SK-N-SH (cell line): ENCODE measurements around the gene PDE6A. TPM values are rescaled to one million over a fixed set of nuclear protein-coding genes. Genes with fewer than 3 reads are reported as not detected.

Experiments used
- CTCF ChIA-PET: fragments of 300-600, 350-600 bp; formaldehyde crosslinking; extraction: SDS; loops from one replicate; lab custom pipeline; 2021; lab: Yijun Ruan, JAX
- POLR2A ChIA-PET: fragments of 350-600 bp; sonication (Branson Sonifier 250); formaldehyde crosslinking; extraction: SDS; loops from one replicate; lab custom pipeline; 2020; ENCODE audit warnings: antibody characterized with exemption, inconsistent platforms; lab: Yijun Ruan, JAX
- DNase-seq: peaks from one replicate; pipeline ENCODE4 v3.0.0; 2012
- H2AFZ ChIP-seq: fragments of 200-600 bp; sonication (generic); 2 replicates; pipeline ENCODE4 v1.8.1; 2016; ENCODE audit warnings: antibody characterized with exemption, mild to moderate bottlenecking, low read depth
- H3F3A ChIP-seq: fragments of 200-600 bp; sonication (generic); replicated peaks from 2 replicates; pipeline ENCODE3; 2016; ENCODE audit warnings: antibody characterized with exemption, mild to moderate bottlenecking; ENCODE audit not compliant: insufficient read depth
- H3K27ac ChIP-seq, 2 experiments: fragments of 200-500 bp in 1 of 2; fragments of 200-600 bp in 1 of 2; sonication (Bioruptor generic) in 1 of 2; sonication (generic), shearing (Covaris generic) in 1 of 2; 2 replicates each; pipeline versions ENCODE4 v1.5.1 to v1.6.1; 2014 to 2016; ENCODE audit warnings: low read depth in 2 of 2, inconsistent platforms in 1 of 2, low read length in 1 of 2, mild to moderate bottlenecking in 1 of 2, mixed read lengths in 1 of 2
- H3K27me3 ChIP-seq: fragments of 200-600 bp; sonication (generic), shearing (Covaris generic); 2 replicates; pipeline ENCODE4 v1.6.1; 2016; ENCODE audit warnings: mixed run types; ENCODE audit not compliant: insufficient read depth
- H3K36me3 ChIP-seq, 2 experiments: fragments of 200-500 bp in 1 of 2; fragments of 200-600 bp in 1 of 2; sonication (Bioruptor generic) in 1 of 2; sonication (generic) in 1 of 2; replicated peaks in 1 of 2; 2 replicates each; pipeline versions ENCODE3 to v1.5.1; 2014 to 2016; ENCODE audit warnings: low read length in 1 of 2, mild to moderate bottlenecking in 1 of 2; ENCODE audit not compliant: insufficient read depth in 2 of 2, control insufficient read depth in 1 of 2
- H3K4me1 ChIP-seq, 2 experiments: fragments of 200-500 bp in 1 of 2; fragments of 200-600 bp in 1 of 2; sonication (Bioruptor generic) in 1 of 2; sonication (generic), shearing (Covaris generic) in 1 of 2; 2 replicates each; pipeline versions ENCODE4 v1.5.1 to v1.6.1; 2014 to 2016; ENCODE audit warnings: low read depth in 1 of 2, low read length in 1 of 2, mixed run types in 1 of 2; ENCODE audit not compliant: insufficient read depth in 2 of 2, control insufficient read depth in 1 of 2
- H3K4me2 ChIP-seq: fragments of 200-600 bp; sonication (generic), shearing (Covaris generic); 2 replicates; pipeline ENCODE4 v1.6.1; 2017; ENCODE audit warnings: mixed run types
- H3K4me3 ChIP-seq, 2 experiments: fragments of 200-500 bp in 1 of 2; fragments of 200-600 bp in 1 of 2; sonication (Bioruptor generic) in 1 of 2; sonication (generic), shearing (Covaris generic) in 1 of 2; 2 replicates each; pipeline versions ENCODE4 v1.5.1 to v1.8.1; 2014 to 2016; ENCODE audit warnings: low read depth in 2 of 2, inconsistent platforms in 1 of 2, low read length in 1 of 2, mild to moderate bottlenecking in 1 of 2, mixed read lengths in 1 of 2, moderate library complexity in 1 of 2
- H3K79me2 ChIP-seq: fragments of 200-600 bp; sonication (generic); 2 replicates; pipeline ENCODE4 v1.8.1; 2017; ENCODE audit warnings: mild to moderate bottlenecking; ENCODE audit not compliant: insufficient read depth
- H3K9ac ChIP-seq: fragments of 200-600 bp; sonication (generic); 2 replicates; pipeline ENCODE4 v1.6.1; 2017; ENCODE audit warnings: mixed run types
- H3K9me2 ChIP-seq: fragments of 200-600 bp; sonication (generic); 2 replicates; pipeline ENCODE4 v1.6.1; 2017; ENCODE audit warnings: mixed run types
- H3K9me3 ChIP-seq: fragments of 200-600 bp; sonication (generic); 2 replicates; pipeline ENCODE4 v1.6.1; 2017; ENCODE audit warnings: mixed run types, mild to moderate bottlenecking, moderate library complexity
- H4K20me1 ChIP-seq: fragments of 200-600 bp; sonication (generic); 2 replicates; pipeline ENCODE4 v1.6.1; 2017; ENCODE audit warnings: mild to moderate bottlenecking, mixed run types; ENCODE audit not compliant: insufficient read depth
- EP300 ChIP-seq, 2 experiments: IDR thresholded peaks; 2 replicates each; pipeline versions ENCODE4 v1.4.0 to v1.6.1; 2012; ENCODE audit warnings: borderline replicate concordance in 1 of 2, low read depth in 1 of 2, low read length in 1 of 2
- FOXM1 ChIP-seq: IDR thresholded peaks from 2 replicates; pipeline ENCODE4 v1.4.0; 2012; ENCODE audit warnings: low read depth, mild to moderate bottlenecking
- GABPA ChIP-seq: IDR thresholded peaks from 2 replicates; pipeline ENCODE4 v1.4.0; 2012; ENCODE audit warnings: low read depth, mild to moderate bottlenecking
- MAX ChIP-seq: IDR thresholded peaks from 2 replicates; pipeline ENCODE4 v1.4.0; 2012; ENCODE audit warnings: low read depth
- MXI1 ChIP-seq: IDR thresholded peaks from 2 replicates; pipeline ENCODE4 v1.6.1; 2012; ENCODE audit warnings: mild to moderate bottlenecking, low read depth, low read length, improper control_type of control experiment
- NRF1 ChIP-seq: IDR thresholded peaks from 2 replicates; pipeline ENCODE4 v1.6.1; 2012; ENCODE audit warnings: low read depth, mild to moderate bottlenecking, low read length
- POLR2AphosphoS5 ChIP-seq: IDR thresholded peaks from 2 replicates; pipeline ENCODE4 v1.6.1; 2012; ENCODE audit warnings: low read depth, low read length
- RAD21 ChIP-seq: IDR thresholded peaks from 2 replicates; pipeline ENCODE4 v1.6.1; 2012; ENCODE audit warnings: mild to moderate bottlenecking, low read length
- RXRA ChIP-seq: IDR thresholded peaks from 2 replicates; pipeline ENCODE4 v1.4.0; 2012; ENCODE audit warnings: low read depth, mild to moderate bottlenecking, borderline replicate concordance
- SMC3 ChIP-seq: IDR thresholded peaks from 2 replicates; pipeline ENCODE4 v1.6.1; 2012; ENCODE audit warnings: low read depth, low read length, improper control_type of control experiment
- TAF1 ChIP-seq: IDR thresholded peaks from 2 replicates; pipeline ENCODE4 v1.6.1; 2012; ENCODE audit warnings: low read depth, mild to moderate bottlenecking, low read length, moderate library complexity, borderline replicate concordance
- TEAD4 ChIP-seq: IDR thresholded peaks from 2 replicates; pipeline ENCODE4 v1.4.0; 2012; ENCODE audit warnings: mild to moderate bottlenecking, borderline replicate concordance; ENCODE audit not compliant: insufficient read depth
- USF2 ChIP-seq: fragments of 150-350 bp; IDR thresholded peaks from 2 replicates; pipeline ENCODE4 v1.6.1; 2017; ENCODE audit warnings: antibody characterized with exemption, low read length, low read depth, borderline replicate concordance
- WGBS: methylation state at CpG from one replicate; pipeline ENCODE4 v1.1.6; 2017; ENCODE audit warnings: low lambda C conversion rate; 5-methylcytosine and 5-hydroxymethylcytosine counted together
- polyA plus RNA-seq, 3 experiments: library from polyadenylated mRNA; depleted of rRNA; stranded (reverse); fragments of >200 nt; gene quantifications; 2 replicates each; pipeline ENCODE4 v1.2.3, GENCODE V29; 2012
- TF ChIP-seq, protein P1 (sequence below): fragments of 200-600 bp; sonication (generic); IDR thresholded peaks from 2 replicates; pipeline ENCODE4 v1.6.1; 2017; ENCODE audit warnings: antibody characterized with exemption, mild to moderate bottlenecking, moderate library complexity
- TF ChIP-seq, protein P2 (sequence below): IDR thresholded peaks from 2 replicates; pipeline ENCODE4 v1.4.0; 2012; ENCODE audit warnings: low read depth, borderline replicate concordance

The PDE6A gene
- polyA plus RNA-seq, 1 of the 3 experiments (the other 2 are of a cell fraction) = 0.05 TPM

DNA sequence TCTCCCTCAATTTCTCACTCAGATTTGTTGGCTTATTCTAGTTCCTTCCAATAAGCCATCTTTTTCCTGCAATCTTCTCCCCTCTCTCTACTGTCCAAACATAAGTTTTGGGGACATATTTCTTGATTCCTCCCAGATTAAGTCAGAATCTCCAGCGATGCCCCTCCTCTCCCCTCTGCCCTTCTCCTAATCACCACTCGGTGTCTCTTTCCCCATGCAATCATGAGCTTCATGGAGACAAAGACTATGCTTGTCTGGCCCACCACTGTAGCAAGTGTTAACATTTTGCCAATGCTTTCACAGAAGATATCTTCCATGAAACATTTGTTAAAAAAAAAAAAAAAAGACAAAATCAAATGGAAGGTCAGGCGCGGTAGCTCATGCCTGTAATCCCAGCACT is 42.4 kb downstream of the PDE6A start (continued):
- TF ChIP-seq, protein P1, sequence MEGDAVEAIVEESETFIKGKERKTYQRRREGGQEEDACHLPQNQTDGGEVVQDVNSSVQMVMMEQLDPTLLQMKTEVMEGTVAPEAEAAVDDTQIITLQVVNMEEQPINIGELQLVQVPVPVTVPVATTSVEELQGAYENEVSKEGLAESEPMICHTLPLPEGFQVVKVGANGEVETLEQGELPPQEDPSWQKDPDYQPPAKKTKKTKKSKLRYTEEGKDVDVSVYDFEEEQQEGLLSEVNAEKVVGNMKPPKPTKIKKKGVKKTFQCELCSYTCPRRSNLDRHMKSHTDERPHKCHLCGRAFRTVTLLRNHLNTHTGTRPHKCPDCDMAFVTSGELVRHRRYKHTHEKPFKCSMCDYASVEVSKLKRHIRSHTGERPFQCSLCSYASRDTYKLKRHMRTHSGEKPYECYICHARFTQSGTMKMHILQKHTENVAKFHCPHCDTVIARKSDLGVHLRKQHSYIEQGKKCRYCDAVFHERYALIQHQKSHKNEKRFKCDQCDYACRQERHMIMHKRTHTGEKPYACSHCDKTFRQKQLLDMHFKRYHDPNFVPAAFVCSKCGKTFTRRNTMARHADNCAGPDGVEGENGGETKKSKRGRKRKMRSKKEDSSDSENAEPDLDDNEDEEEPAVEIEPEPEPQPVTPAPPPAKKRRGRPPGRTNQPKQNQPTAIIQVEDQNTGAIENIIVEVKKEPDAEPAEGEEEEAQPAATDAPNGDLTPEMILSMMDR = peak; percentile 26; the same call in 1 of the 2 replicates
- TF ChIP-seq NRF1 = no peak
- TF ChIP-seq RAD21 = peak; percentile 26
- TF ChIP-seq, protein P2, sequence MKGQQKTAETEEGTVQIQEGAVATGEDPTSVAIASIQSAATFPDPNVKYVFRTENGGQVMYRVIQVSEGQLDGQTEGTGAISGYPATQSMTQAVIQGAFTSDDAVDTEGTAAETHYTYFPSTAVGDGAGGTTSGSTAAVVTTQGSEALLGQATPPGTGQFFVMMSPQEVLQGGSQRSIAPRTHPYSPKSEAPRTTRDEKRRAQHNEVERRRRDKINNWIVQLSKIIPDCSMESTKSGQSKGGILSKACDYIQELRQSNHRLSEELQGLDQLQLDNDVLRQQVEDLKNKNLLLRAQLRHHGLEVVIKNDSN = no peak

DNA sequence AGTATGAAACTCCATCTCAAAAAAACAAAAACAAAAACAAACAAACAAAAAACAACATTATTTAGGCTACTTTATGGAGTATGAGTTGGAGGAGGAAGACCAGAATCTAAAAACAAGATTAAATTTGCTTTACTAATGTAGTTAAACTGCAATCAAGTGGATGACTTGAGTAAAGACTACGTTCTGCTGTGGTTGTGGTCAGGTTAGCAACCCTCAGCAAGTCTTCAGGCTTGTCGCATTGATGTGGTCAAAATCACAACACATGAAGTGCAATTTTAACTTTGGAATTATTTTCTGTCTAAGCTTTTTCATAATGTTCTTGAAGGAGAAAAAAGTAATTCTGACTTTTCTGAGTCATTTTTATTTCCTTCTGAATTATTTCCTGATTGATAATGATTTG is 43.1 kb downstream of the PDE6A start:
- Histone ChIP-seq H3K27me3 (no peaks in the 10 kb centered on the region; the same call in 1 of the 2 replicates), H3K27ac (no peak overlapping the region), H4K20me1 (no peaks in the 10 kb centered on the region), H3K9ac (no peak overlapping the region), H2AFZ (no peak overlapping the region), H3F3A (no peaks in the 10 kb centered on the region), H3K4me2 (no peak overlapping the region), H3K9me3 (no peaks in the 10 kb centered on the region)
- CTCF ChIA-PET = interaction anchor here (1.0 to 1.9 kb wide), 3 partner anchors 48 to 90 kb away, joined by 4 to 5 read pairs (median 4); no protein-coding TSS in a partner anchor
- 89% methylated on average over 2 of the region's 2 CpGs for WGBS
- TF ChIP-seq GABPA (no peak), USF2 (no peak), TAF1 (no peak), RXRA (no peak)
- TF ChIP-seq, all 33 proteins: peak for 0
- Histone ChIP-seq H3K79me2 (no peaks in the 10 kb centered on the region), H3K9me2 (no peaks in the 10 kb centered on the region), H3K36me3 (no peaks in the 10 kb centered on the region), H3K4me3 (no peak overlapping the region), H3K4me1 (peaks cover 0 to 4% of the 10 kb centered on the region in 2 experiments; a peak in 1 of 4 replicates)
- no peak for DNase-seq
- POLR2A ChIA-PET = no interaction called here

DNA sequence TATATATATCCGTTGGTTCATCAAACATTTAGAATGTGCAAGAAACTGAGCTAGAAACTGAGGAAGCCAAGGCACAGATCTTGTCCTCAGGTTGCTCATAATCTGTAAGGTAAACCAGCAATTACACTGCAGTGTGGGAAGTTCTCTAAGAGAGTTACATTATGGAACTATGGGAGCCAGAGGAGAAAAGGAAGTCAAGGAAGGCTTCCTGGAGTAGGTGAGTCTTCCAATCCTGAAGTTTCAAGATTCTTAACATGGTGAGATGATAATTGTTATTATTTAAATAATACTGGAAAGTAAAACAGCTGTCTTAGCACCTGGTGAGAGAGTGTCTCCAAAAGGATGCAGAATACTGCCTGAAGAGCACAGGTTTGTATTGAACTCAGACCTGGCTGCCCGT is 44.2 kb downstream of the PDE6A start:
- Histone ChIP-seq H3K27ac (no peak overlapping the region), H3F3A (no peaks in the 10 kb centered on the region), H2AFZ (no peak overlapping the region), H3K27me3 (no peaks in the 10 kb centered on the region; the same call in 1 of the 2 replicates), H3K36me3 (no peaks in the 10 kb centered on the region), H3K9me3 (no peaks in the 10 kb centered on the region), H4K20me1 (no peaks in the 10 kb centered on the region), H3K4me2 (no peak overlapping the region), H3K9ac (no peak overlapping the region), H3K4me3 (no peak overlapping the region), H3K4me1 (peaks cover 4% of the 10 kb centered on the region in 2 experiments; a peak in 2 of 4 replicates), H3K79me2 (no peaks in the 10 kb centered on the region), H3K9me2 (no peaks in the 10 kb centered on the region)
- WGBS = 51% methylated on average over 2 of the region's 2 CpGs
- TF ChIP-seq, protein P1 = no peak
- no peak for TF ChIP-seq SMC3
- TF ChIP-seq POLR2AphosphoS5 = no peak
- no peak for TF ChIP-seq MXI1
- no peak for TF ChIP-seq EP300 (IDR thresholded peaks at IDR 0.05; ENCODE audit: borderline replicate concordance in 1 of 2, low read depth in 1 of 2, low read length in 1 of 2)
- no peak for TF ChIP-seq FOXM1
- TF ChIP-seq TEAD4 = no peak
- TF ChIP-seq RXRA = no peak
- no peak for TF ChIP-seq MAX
- ChIA-PET CTCF (no interaction called here), POLR2A (interaction anchor here (0.6 kb wide), 1 partner anchor 100 kb away, joined by 3 read pairs; the partner anchor contains the start of genes HMGXB3 and TIGD6)
- DNase-seq = no peak
